ENCODE measurements around the gene PLPPR4.
"Not testable (repeated sequence)": the region's sequence is repeated elsewhere in the genome, so short reads cannot be mapped to it uniquely, and the experiment has no call there.

Gene PLPPR4, protein sequence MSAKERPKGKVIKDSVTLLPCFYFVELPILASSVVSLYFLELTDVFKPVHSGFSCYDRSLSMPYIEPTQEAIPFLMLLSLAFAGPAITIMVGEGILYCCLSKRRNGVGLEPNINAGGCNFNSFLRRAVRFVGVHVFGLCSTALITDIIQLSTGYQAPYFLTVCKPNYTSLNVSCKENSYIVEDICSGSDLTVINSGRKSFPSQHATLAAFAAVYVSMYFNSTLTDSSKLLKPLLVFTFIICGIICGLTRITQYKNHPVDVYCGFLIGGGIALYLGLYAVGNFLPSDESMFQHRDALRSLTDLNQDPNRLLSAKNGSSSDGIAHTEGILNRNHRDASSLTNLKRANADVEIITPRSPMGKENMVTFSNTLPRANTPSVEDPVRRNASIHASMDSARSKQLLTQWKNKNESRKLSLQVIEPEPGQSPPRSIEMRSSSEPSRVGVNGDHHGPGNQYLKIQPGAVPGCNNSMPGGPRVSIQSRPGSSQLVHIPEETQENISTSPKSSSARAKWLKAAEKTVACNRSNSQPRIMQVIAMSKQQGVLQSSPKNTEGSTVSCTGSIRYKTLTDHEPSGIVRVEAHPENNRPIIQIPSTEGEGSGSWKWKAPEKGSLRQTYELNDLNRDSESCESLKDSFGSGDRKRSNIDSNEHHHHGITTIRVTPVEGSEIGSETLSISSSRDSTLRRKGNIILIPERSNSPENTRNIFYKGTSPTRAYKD

DNA sequence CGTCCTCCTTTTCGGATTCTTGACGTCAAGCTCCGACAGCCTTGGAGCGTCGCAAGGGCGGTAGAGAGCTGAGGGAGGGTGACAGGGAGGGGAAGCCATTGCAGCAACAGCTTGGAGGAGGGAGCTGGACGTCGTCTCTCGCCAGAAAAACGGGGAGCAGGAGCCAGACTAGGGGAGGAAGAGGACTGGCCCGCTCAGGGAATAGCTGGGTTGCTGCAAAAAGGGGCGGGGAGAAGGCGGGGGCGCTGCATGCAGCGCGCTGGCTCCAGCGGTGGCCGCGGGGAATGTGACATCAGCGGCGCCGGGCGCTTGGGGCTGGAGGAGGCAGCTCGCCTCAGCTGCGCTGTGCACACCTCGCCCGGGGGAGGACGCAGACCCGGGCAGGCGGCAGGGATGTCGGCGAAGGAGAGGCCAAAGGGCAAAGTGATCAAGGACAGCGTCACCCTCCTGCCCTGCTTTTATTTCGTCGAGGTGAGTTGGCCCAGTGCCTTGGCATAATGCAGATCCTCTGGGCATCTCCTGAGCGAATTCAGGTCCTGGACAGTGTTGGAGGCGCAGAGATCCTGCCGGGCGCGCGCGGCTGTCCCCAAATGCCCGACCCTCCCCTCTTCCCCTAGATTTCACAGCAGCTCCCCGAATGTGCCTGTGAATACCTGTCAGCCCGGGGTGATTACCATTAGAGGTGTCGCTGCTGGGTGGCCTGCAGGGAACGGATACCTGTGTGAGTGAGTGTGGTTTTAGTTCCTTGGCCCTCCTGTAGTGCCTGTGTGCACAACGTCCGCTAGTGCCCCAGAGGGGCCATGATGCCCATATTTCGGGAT lies at the start of gene PLPPR4:
TSS of gene PLPPR4 (plus strand) at position 292 of the 821 bp plus-strand sequence. CDS start at position 394, 102 bp downstream.
- DNase-seq (ENCODE audit: low read depth in 2 of 2) = peak in 1 of 2 experiments; percentile 17

DNA sequence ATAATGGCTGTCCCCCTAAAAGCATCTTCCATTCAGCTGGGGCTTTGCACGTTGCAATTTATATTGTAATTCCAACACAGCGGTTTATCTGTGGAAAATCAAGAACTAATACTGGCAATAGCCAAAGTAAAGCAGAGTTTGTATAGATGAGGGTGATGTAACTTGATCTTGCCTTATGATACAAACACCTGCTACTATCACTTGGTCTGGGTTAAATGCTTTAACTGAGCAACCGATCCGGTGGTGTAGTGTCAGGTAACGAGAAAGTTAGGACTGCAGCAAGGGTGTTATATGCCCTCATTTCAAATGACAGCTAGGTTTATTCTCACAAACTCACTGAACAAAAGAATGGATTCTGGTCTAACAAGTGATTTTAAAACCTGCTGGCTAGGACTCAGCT lies 47.3 kb upstream of the PLPPR4 start:
- no peak for DNase-seq (ENCODE audit: low read depth in 2 of 2)

DNA sequence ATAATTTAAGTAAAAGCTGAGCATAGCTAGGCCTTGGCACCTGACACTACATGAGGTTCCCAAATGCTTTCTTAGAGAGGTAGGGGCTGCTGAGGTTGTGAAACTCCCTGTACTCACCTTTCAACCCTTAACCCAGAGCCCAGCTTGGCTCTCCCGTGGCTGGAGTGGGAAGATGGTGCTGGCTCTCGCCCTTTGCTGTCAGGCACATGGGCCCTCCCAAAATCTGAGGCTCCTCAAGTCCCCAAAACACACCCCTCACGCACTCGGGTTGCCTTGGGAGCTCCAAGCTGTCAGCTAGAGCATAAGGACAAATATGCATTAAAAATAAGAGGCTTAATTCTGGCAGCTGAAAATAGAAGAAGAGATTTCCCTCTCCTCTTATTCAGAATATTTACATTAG lies 46.7 kb upstream of the PLPPR4 start:
- DNase-seq (ENCODE audit: low read depth in 2 of 2) = no peak

DNA sequence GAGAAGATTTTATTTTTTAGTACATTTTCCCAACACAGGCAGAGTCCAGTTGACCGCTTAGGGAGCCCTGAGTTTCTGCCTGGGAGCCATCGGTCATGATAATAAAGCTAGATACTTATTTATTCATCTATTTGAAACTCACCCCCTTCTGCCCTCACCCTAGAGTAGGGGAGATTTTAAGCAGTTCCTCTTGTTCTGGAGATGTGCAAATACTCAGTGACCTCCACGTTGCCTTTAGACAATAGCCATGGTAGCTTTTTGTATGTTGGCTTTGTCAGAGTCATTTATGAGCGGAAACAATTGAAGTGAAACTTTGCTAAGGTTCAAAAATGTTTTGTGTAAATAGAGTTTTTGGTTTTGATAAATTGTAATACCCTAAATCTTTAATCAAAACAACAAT lies 45.7 kb upstream of the PLPPR4 start:
- DNase-seq (ENCODE audit: low read depth in 2 of 2) = no peak

DNA sequence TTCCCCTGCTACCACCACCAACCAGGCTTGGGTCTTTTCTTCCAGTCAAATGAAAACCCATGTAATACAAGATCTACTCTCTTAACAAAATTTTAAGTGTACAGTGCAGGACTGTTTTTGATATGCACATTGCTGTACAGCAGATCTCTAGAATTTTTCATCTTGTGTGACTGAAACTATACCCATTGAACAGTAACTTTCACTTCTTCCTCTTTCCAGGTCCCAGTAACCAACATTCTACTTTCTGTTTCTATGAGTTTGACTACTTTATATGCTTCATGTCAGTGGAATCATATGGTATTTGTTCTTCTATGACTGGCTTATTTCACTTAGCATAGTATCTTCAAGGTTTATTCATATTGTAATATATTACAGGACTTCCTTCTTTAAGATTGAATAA lies 45.3 kb upstream of the PLPPR4 start:
- no peak for DNase-seq (ENCODE audit: low read depth in 2 of 2)

DNA sequence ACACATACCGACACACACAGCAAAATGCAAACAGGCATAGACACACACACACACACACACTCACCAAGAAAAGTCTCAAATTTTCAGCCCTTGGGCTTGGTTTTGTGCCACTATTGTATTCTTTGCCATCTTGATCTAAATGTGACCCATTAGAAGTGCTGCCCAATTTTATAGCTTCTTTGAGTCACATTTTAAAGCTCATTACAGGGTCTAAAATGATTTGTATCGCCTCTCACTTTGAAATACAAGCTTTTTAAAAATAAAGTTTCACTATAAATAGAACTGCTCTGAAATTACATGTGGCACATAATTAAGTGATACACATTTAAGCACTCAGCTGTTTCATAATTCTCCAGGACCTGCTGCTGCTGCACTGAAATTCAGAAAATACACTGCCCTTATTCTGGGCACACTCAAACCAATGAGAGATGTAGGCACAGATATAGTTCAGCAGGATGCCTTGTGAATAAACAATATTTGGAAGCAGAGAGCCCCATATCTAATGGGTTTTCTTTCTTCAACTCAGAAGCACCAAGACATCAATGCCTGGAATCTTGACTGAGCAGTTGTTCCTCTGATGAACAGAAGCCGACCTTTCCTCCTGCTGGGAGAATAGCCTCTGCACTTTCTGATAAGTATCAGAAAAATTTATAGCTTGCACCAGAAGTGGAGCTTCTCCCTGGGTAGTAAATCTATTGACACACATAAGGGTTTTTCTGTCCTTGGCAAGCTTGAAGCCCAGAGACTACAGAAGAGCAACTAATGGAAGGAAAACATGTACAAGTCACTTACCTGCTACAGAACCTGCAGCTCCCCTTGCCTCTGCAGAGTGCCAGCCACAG lies 37.0 kb upstream of the PLPPR4 start:
- DNase-seq (ENCODE audit: low read depth in 2 of 2) = no peak

DNA sequence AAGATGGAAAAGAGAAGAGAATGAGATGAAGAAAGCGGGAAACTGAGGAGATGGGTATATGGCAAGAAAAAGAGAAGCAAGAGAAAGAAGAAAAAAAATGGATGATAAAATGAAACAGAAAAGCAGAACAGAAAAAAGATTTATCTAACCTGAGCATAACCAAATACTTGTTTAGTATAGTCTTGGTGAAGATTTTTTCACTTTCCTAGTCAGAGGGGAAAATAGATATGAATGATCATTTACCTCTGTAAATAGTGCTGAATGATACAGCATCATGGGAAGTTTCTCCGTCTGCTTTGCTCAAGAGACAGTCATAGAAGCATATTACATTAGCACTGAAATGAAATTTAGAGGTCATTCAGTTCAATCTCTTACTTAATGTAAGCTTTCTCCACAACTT lies 36.1 kb upstream of the PLPPR4 start:
- DNase-seq (ENCODE audit: low read depth in 2 of 2) = no peak

DNA sequence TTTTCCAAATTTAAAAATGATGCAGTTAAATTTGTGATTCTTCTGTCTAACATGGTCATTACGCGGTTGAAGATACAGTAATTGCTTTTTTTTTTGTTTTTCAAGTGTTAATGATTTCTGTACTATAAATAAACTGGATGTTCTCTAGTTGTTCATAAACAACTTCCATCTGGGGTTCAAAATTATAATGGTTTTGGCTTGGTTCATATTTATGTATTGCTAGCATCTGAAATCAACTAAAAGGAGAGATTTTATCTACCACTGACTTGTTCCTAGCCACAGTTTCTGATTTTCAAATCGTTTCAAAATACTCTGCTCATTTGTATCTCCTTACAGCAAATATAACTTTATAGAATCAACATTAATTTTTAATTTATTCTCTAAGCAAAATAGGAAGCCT lies 35.2 kb upstream of the PLPPR4 start:
- DNase-seq (ENCODE audit: low read depth in 2 of 2) = no peak

DNA sequence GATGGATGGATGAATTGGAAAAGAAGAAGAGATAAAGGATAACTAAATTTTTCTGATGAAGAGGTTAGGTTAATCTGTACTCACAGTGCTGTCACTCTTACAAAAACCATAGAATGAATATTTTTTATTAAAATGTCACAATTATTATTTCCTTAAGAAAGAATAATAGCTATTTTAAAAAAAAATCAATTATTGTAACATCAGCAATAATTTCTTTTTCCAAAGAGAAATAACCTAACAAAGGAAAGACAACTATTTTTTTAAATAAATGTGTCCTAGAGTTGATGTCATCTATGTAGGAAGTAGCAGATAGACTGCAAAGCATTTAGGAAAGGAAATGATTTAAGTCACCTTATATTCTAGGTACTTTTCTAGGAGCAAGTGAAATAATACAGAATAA lies 33.6 kb upstream of the PLPPR4 start:
- DNase-seq (ENCODE audit: low read depth in 2 of 2) = no peak

DNA sequence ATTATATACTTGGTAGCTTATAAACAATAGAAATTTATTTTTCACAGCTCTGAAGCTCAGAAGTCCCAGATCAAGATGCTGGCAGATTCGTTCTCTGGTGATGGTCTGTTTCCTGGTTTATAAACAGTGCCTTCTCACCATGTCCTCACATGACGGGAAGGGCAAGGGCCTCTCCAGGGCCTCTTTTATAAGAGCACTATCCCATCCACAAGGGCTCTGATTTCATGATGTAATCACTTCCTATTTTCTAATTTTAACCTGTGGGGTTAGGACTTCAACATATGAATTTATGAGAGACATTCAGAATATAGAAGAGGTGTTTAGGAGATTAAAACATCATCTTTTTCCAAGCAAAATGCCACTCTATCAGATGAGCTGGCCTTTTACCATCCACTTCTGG lies 32.1 kb upstream of the PLPPR4 start:
- no peak for DNase-seq (ENCODE audit: low read depth in 2 of 2)

DNA sequence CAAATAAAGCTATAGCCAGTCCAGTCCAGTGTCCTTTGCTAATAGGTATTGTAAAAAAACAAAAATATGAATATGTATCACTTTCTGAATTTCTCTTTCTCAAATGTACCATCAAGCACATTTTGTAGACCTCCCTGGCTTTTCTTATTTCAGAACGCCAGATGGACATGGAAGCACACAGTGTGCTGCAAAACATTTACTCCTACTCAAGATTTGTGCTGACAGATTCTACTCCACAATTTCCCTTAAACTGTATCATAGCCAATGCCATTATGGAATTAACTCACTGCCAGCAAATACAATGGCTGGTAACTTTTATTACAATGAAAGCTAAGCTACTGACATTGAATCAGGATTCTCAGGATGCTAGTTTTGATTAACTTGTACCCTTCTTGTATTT lies 30.8 kb upstream of the PLPPR4 start:
- DNase-seq (ENCODE audit: low read depth in 2 of 2) = no peak

DNA sequence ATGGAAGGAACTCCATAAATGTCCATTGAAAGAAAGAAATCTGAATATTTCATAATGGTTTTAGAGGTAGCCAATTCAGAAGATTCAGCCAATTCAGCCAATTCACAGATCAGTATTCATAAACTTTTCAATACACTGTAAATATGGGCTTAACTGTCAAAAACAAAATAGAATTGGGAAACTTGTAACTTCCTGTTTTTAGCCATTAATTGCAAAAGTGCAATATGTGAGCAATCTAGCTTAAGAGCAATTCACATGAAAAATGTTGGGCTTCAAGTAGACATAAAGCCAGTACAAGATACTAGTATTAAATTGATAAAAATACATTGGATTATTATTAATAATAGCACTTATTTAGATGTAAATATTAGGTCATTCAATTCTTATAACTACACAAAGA lies 27.5 kb upstream of the PLPPR4 start:
- no peak for DNase-seq (ENCODE audit: low read depth in 2 of 2)

DNA sequence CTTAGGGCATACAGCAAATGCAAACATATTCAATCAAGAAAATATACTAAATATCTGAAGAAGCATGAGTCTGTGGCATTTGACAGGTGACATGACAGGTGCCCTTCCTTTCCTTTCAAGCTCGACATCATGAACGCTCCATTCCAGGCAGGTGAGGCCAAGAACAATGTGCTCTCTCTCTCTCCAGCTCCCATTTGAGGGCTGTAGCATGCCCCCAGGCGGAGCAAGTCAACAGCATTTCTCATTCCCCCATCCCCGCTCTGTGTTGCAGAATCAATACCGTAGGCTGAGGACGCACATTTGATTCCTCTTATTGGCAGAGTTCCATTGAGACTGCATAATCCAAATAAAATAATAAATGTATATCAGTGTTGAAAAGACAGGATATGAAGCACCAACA lies 24.6 kb upstream of the PLPPR4 start:
- no peak for DNase-seq (ENCODE audit: low read depth in 2 of 2)

DNA sequence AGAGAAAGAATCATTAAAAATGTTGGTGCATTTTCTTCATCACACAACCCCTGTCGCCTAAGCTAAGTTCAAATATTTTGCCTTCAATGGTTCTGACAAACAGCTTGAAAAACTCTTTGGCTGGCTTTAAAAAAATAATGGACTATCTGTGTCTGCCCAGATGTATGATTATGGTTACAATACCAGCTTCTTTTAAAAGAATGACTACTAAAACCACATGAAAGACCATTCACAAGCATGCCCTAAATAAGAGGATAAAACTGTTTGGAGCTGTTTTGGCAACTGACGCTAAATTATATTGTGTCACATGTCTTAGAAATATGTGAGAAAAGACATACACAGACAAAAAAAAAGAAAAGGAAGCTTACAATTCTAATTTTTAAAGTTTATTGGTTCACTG lies 23.7 kb upstream of the PLPPR4 start:
- DNase-seq (ENCODE audit: low read depth in 2 of 2) = no peak

DNA sequence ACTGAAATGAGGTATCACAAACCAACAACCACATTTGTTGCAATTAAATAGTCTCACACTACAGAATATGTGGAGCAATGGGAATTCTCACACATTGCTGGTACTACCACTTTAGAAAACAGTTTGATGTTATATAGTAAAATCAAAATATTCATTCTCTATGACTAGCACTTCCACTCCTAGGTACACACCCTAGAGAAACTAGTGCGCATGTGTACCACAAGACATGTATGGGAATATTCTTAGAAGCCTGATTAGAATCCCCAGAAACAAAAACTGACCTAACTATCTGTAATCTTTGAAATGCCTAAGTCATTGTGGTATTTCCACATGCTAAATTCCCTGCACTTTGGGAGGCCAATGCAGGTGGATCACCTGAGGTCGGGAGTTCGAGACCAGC lies 18.1 kb upstream of the PLPPR4 start:
- DNase-seq (ENCODE audit: low read depth in 2 of 2) = no peak

DNA sequence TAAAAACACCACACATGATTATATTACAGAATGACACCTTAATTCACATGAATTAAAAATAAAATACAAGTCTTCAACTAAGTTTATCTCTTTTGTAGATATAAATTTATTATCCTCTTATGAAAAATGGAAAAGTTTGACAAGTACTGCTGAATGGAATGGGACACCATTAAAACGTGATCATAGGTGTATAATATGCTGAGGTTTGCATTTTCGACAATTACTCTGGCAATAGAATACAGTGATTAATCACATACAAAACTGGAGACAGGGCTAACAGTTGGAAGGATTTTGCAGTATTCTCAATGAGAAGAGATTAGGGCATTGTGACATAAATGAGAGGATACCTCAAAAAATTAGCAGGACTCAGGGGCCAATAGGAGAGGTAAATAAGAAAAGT lies 17.1 kb upstream of the PLPPR4 start:
- no peak for DNase-seq (ENCODE audit: low read depth in 2 of 2)

DNA sequence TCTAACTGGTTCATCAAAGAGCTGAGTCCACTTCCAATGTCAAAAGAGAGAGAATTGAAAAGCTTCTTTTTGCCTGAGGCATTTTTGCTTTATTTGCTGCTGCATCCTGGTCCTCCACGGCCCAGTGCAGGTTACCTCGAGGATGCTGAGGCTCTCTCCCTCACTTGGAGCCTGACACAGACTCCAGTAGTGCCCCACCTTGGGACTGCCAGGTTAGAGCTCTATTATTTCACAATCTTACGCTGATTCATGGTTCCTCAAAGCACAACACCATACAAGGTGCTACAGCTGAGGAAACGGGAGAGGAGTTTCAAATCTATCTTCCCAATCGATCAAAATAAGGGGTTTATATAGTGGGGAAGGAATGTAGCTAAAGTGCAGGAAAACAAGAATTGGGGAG lies 13.6 kb upstream of the PLPPR4 start:
- no peak for DNase-seq (ENCODE audit: low read depth in 2 of 2)

DNA sequence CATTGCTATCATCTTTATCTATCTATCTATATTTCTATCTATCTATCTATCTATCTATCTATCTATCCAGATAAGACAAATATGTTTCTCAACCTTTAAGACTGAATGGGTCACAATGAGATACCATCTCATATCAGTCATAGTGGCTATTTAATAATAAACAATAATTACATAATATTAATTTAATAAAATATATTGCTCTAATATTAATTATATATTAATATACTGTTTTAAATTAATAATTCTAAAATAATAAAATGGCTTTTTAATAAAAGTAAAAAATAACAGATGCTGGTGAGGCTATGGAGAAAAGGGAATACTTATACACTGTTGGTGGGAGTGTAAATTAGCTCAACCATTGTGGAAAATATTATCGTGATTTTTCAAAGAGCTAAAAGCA lies 13.0 kb upstream of the PLPPR4 start:
- no peak for DNase-seq (ENCODE audit: low read depth in 2 of 2)

DNA sequence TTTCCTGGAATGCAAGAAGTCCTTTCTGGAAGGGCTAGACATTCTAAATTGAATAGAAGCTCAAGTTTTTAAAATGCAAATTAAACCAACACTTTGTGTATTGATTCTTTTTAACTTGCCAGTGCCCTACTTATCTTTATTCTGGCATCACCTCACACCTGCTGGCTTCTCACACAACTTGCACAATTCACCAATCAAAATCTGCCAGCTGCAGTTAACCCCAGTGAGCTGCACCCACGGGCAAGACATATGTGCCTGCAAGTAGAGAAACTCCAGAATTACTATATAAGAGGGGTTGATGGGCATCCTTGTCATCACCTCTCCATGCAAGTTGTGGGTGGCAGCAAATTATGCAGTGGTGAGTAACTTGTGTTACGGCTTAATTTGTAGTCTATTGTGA lies 11.7 kb upstream of the PLPPR4 start:
- no peak for DNase-seq (ENCODE audit: low read depth in 2 of 2)

DNA sequence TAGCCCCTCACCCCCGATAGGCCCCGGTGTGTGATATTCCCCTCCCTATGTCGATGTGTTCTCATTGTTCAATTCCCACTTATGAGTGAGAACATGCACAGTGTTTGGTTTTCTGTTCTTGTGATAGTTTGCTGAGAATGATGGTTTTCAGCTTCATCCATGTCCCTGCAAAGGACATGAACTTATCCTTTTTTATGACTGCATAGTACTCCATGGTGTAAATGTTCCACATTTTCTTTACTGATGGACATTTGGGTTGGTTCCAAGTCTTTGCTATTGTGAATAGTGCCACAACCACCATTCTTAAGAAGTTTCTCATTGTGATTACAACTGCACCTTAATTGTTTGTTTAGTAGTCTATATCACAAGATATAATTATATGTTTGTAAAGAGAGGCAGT lies 3.9 kb upstream of the PLPPR4 start:
- not testable (repeated sequence) for DNase-seq (ENCODE audit: low read depth in 2 of 2)

DNA sequence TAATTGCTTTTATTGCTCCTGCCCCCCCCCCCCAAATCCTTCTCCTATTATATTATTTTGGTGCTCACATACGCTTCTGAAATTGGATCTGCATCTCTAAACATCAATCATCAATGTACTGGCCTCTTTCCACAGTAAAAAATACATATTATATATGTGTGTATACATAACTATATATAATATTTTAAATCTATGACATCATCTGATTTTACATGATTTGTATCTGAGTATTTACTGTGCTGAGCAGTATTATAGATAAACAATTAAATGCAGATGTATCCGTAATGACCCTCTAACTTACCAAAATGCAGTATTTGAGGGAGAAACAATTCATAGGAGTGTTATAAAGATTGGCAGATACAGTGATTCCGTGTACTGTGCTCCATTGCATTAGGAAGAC lies 832 bp downstream of the PLPPR4 start:
- DNase-seq (ENCODE audit: low read depth in 2 of 2) = no peak

DNA sequence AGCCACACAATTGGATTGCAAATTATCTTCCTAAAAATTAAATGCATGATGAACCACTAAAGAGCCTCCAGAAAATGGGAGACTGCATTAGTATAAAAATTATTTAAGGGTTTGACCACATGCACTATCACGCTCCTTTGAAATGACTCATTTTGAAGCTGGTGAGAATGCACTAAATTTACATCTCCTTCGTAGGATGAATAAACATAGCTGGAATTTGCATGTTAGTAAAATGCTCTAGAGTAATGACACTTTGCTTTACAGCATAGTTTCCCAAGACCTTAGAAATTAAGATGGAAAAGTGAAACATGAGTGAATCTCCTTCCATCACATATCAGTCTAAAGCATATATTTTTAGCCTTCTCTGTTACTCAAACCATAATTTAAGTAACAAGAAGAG lies 2.4 kb downstream of the PLPPR4 start:
- DNase-seq (ENCODE audit: low read depth in 2 of 2) = no peak

Data from stimulated activated CD4-positive, alpha-beta T cell treated with anti-CD3 and anti-CD28 coated beads, Interleukin-12 subunit alpha, Interleukin-12 subunit beta, amount 100 ng/mL, for 24 hours (primary cell).